ENCODE results near the gene TLCD3A. TPM values are rescaled to one million over a fixed set of nuclear protein-coding genes. Genes with fewer than 3 reads are reported as not detected.

Gene TLCD3A
- total RNA-seq, 1 experiment from 2014 or later = 13.4 TPM

DNA sequence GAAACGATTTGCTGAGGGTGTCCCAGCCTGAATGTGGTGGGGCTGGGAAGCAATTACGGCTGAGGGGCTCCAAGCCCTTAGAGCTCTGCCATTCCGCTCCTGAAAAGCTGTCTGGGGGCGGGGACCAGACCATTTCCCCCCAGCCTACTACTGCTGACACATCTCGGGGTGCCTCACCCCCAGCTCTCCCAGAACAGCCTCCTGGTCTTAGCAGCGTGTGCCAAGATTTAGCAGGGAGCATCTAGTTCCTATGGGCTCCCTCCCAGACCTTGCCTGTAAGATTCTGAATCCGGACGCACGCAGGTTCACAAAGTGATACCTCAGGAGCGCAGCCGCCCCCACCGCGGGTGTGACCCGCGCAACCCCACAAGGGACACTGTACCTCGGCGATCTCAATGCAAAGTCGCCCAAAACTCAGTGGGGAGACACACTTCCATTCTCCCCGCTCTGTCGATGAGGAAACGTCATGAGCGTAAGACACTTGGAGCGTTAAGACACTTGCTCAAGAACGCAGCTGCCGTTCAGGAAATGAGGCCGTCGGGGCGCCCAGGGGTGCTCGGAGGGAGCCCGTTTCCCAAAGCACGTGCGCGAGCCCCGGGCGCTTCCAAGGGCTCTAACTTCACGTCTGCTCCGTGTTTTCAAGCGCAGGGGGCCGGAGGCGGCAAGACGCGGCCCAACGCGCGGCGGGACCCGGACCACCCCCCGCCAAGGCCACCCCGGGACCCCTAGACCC, 19.0 kb downstream of the TLCD3A start:
- BruUV-seq (replicated peaks) = TSS peak; percentile 40
- ChIA-PET CTCF (no interaction called here), POLR2A (no interaction called here)
- no peaks in the 10 kb centered on the region for H3K27me3 ChIP-seq (replicated peaks; ENCODE audit: control insufficient read depth, insufficient read depth, low read length)
- no peaks in the 10 kb centered on the region; the same call in 1 of the 2 replicates for H3K36me3 ChIP-seq (ENCODE audit: control insufficient read depth, insufficient read depth, low read length)
- H3K4me1 Mint-ChIP-seq (ENCODE audit: low read depth, unreplicated experiment) = peaks cover 15% of the 10 kb centered on the region
- intact Hi-C loops (cut with micrococcal nuclease; ENCODE audit: unreplicated experiment) = no loop called here
- TF ChIP-seq CTCF (IDR thresholded peaks at IDR 0.05; ENCODE audit: insufficient read depth in 1 of 2, low read depth in 1 of 2, low read length in 1 of 2, severe bottlenecking in 1 of 2, unreplicated experiment in 1 of 2) = no peak
- H3K9me3 ChIP-seq = no peaks in the 10 kb centered on the region
- H3K27ac Mint-ChIP-seq (ENCODE audit: unreplicated experiment) = peak overlapping the region; percentile 89
- H3K36me3 Mint-ChIP-seq (ENCODE audit: insufficient read depth, unreplicated experiment) = peaks cover 24% of the 10 kb centered on the region
- peak overlapping the region; percentile 75 for H3K4me3 ChIP-seq (ENCODE audit: low read depth, low read length)
- peak in 1 of 2 experiments; percentile 28 for DNase-seq
- no peaks in the 10 kb centered on the region for H3K27me3 Mint-ChIP-seq (ENCODE audit: insufficient read depth, unreplicated experiment)
- H3K4me3 Mint-ChIP-seq (ENCODE audit: unreplicated experiment) = peak overlapping the region; percentile 90
- H3K4me1 ChIP-seq = no peaks in the 10 kb centered on the region
- H3K9me3 Mint-ChIP-seq (ENCODE audit: unreplicated experiment) = no peaks in the 10 kb centered on the region

DNA sequence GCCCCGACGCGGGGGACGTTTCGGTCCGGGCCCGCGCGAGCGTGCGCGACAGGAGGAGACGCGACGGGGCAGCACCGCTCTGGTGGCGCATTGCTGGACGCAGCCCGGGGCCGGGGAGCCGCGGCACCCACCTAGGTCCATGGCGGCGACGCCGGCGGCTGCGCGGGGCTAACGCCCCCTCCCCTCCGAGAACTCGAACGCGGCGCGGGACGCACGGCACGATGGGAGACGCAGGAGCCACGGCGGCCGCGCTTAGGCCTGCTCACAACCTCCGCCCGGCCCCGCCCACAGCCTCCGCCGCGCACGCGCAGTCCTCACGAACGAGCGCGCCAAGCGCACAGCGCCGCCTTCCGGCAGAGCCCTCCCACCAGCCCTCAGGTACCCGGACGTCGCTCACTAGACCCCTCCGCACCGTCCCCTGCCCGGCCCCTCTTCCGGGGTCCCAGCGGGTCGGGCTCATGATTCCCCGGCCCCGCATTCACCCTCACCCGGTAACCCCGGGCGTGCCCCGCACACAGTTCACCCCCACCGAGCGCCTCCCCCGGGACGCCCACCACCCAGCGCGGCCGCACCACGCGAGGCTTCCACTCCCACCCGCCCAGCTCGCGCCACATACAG, 19.7 kb downstream of the TLCD3A start, which contains the start of gene GEMIN4:
Gene GEMIN4 (minus strand): TSS at position 263 of the 618 bp plus-strand sequence. CDS start 122 bp downstream, at position 141.
- no peaks in the 10 kb centered on the region for H3K9me3 ChIP-seq
- peak; percentile 84 to 92 for DNase-seq
- no peaks in the 10 kb centered on the region for H3K27me3 ChIP-seq (replicated peaks; ENCODE audit: control insufficient read depth, insufficient read depth, low read length)
- Mint-ChIP-seq H3K4me3 (ENCODE audit: unreplicated experiment) (peak within 1 kb of the TSS; percentile 90), H3K4me1 (ENCODE audit: low read depth, unreplicated experiment) (peaks cover 15% of the 10 kb centered on the region), H3K27ac (ENCODE audit: unreplicated experiment) (peak within 1 kb of the TSS; percentile 89), H3K9me3 (ENCODE audit: unreplicated experiment) (no peaks in the 10 kb centered on the region), H3K27me3 (ENCODE audit: insufficient read depth, unreplicated experiment) (no peaks in the 10 kb centered on the region), H3K36me3 (ENCODE audit: insufficient read depth, unreplicated experiment) (peaks cover 26% of the 10 kb centered on the region)
- H3K4me3 ChIP-seq (ENCODE audit: low read depth, low read length) = peak within 1 kb of the TSS; percentile 75
- CTCF ChIA-PET = interaction anchor here (0.6 to 1.2 kb wide), 6 partner anchors 8 to 573 kb away, joined by 3 to 7 read pairs (median 4); no protein-coding TSS in a partner anchor
- H3K36me3 ChIP-seq (ENCODE audit: control insufficient read depth, insufficient read depth, low read length) = no peaks in the 10 kb centered on the region
- TF ChIP-seq CTCF (IDR thresholded peaks at IDR 0.05; ENCODE audit: insufficient read depth in 1 of 2, low read depth in 1 of 2, low read length in 1 of 2, severe bottlenecking in 1 of 2, unreplicated experiment in 1 of 2) = peak; percentile 75
- intact Hi-C loops (cut with micrococcal nuclease; ENCODE audit: unreplicated experiment) = no loop called here
- H3K4me1 ChIP-seq = no peaks in the 10 kb centered on the region
- POLR2A ChIA-PET = interaction anchor here (1.1 kb wide), 1 partner anchor 30 kb away, joined by 3 read pairs; the partner anchor contains the start of gene GLOD4
- no TSS peak for BruUV-seq (replicated peaks)

GRCh38 chr17:752620-753219, 20.3 kb downstream of the TLCD3A start:
- no peaks in the 10 kb centered on the region for H3K9me3 ChIP-seq
- Mint-ChIP-seq H3K9me3 (ENCODE audit: unreplicated experiment) (no peaks in the 10 kb centered on the region), H3K4me3 (ENCODE audit: unreplicated experiment) (peak overlapping the region; percentile 90), H3K36me3 (ENCODE audit: insufficient read depth, unreplicated experiment) (peaks cover 30% of the 10 kb centered on the region), H3K27me3 (ENCODE audit: insufficient read depth, unreplicated experiment) (no peaks in the 10 kb centered on the region), H3K4me1 (ENCODE audit: low read depth, unreplicated experiment) (peaks cover 15% of the 10 kb centered on the region), H3K27ac (ENCODE audit: unreplicated experiment) (peak overlapping the region; percentile 89)
- intact Hi-C loops (cut with micrococcal nuclease; ENCODE audit: unreplicated experiment) = no loop called here
- ChIA-PET CTCF (interaction anchor here (0.6 to 1.2 kb wide), 9 partner anchors 9 to 574 kb away, joined by 3 to 7 read pairs (median 3); no protein-coding TSS in a partner anchor), POLR2A (interaction anchor here (1.1 kb wide), 1 partner anchor 29 kb away, joined by 3 read pairs; the partner anchor contains the start of gene GLOD4)
- TF ChIP-seq CTCF (IDR thresholded peaks at IDR 0.05; ENCODE audit: insufficient read depth in 1 of 2, low read depth in 1 of 2, low read length in 1 of 2, severe bottlenecking in 1 of 2, unreplicated experiment in 1 of 2) = no peak
- peak overlapping the region; percentile 75 for H3K4me3 ChIP-seq (ENCODE audit: low read depth, low read length)
- H3K4me1 ChIP-seq = no peaks in the 10 kb centered on the region
- H3K36me3 ChIP-seq (ENCODE audit: control insufficient read depth, insufficient read depth, low read length) = no peaks in the 10 kb centered on the region
- no peaks in the 10 kb centered on the region for H3K27me3 ChIP-seq (replicated peaks; ENCODE audit: control insufficient read depth, insufficient read depth, low read length)
- BruUV-seq (replicated peaks) = no TSS peak
- peak; percentile 24 to 37 for DNase-seq
